Gastroesophageal sphincter (tissue), 2 donors: ENCODE data around the gene XPNPEP1.

Experiments used
- EP300 ChIP-seq: sonication (generic); formaldehyde crosslinking; IDR thresholded peaks from one replicate; pipeline ENCODE4 v1.6.1; 2017; ENCODE audit warnings: antibody characterized with exemption, mild to moderate bottlenecking
- POLR2A ChIP-seq, 2 donors: fragments of 450-650 bp; IDR thresholded peaks; one replicate each; pipeline ENCODE4 v1.6.1; 2017; ENCODE audit warnings: antibody characterized with exemption in 2 of 2, mild to moderate bottlenecking in 2 of 2, moderate library complexity in 1 of 2
- POLR2AphosphoS5 ChIP-seq: sonication (generic); formaldehyde crosslinking; IDR thresholded peaks from one replicate; pipeline ENCODE4 v1.6.1; 2017; ENCODE audit warnings: antibody characterized with exemption

GRCh38 chr10:109952526-109952925, 29.2 kb upstream of the XPNPEP1 start:
- TF ChIP-seq EP300 (no peak), POLR2AphosphoS5 (no peak), POLR2A (IDR thresholded peaks at IDR 0.05) (no peak)
